Hematopoietic multipotent progenitor cell (in vitro differentiated cells): Measurements from ENCODE around the gene PRPH. TPM values are rescaled to one million over a fixed set of nuclear protein-coding genes. Genes with fewer than 3 reads are reported as not detected.

ENCODE experiments used
- DNase-seq, 3 donors: peaks; one replicate each; pipeline ENCODE4 v3.0.0-alpha.2; 2011 to 2015; ENCODE audit warnings: low read depth in 2 of 3, low spot score in 2 of 3
- total RNA-seq: library from RNA; depleted of rRNA; stranded (reverse); fragments of >200 nt; gene quantifications from one replicate; pipeline ENCODE4 v1.2.3, GENCODE V29; 2012

The PRPH gene
- total RNA-seq, 1 donor = under 0.01 TPM

GRCh38 chr12:49344486-49345050 lies 49.6 kb downstream of the PRPH start:
- DNase-seq = no peak

GRCh38 chr12:49345051-49345824 lies 50.3 kb downstream of the PRPH start:
- no peak for DNase-seq

- DNase-seq = no peak
Measured at GRCh38 chr12:49345825-49346658, 51.1 kb downstream of the PRPH start.

DNA sequence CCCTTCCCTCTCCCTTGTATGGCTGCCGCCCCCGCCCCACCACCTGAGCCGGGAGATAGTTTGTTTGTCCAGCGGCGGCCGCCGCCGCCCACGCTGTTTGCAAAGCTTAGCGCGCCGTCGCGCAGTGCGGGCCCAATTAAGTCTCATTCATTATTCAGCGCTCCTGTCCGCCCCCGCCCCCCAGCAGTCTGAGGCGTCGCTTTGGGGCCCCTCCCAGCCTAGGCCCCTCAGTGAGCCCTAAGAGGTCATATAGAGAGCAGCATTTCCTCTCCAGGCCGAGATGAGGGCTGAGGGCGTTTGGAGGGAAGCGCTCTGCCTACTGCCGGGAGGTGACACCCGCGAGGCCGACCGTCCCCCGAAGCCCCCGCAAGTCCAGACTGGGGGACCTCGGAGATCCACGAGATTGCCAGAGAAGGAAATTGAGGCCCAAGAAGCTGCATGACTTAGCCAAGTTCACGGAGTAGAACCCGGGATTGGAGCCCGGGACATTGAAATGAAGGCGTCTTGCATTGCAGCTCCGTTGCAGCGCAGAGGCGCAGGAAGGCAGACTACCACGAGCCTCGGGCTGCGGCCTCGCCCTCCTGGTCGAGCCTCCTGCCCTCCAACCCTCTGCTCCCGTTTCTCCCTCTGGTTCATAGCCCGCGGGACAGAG lies 51.8 kb downstream of the PRPH start, which contains the start of gene DNAJC22:
TSS of gene DNAJC22 (plus strand) at position 230 of the 652 bp plus-strand sequence. CDS start 1,985 bp downstream, outside the sequence.
- no peak for DNase-seq

GRCh38 chr12:49347311-49348193 lies 52.6 kb downstream of the PRPH start:
- peak in 1 of 3 donors; percentile 79 for DNase-seq

Other genes starting within 250 kb of the PRPH start
- gene KMT2D, start 234.4 kb upstream of the PRPH start, total RNA-seq = 54.7 TPM
- gene RHEBL1, start 225.2 kb upstream of the PRPH start, total RNA-seq = 2.7 TPM
- gene DHH, start 200.3 kb upstream of the PRPH start, total RNA-seq = 0.81 TPM
- 112 TPM for gene LMBR1L, start 184.3 kb upstream of the PRPH start, total RNA-seq
- 1,377 TPM for gene TUBA1B, start 163.8 kb upstream of the PRPH start, total RNA-seq
- 804 TPM for gene TUBA1A, start 106.1 kb upstream of the PRPH start, total RNA-seq
- gene TUBA1C, start 30.1 kb upstream of the PRPH start, total RNA-seq = 257 TPM
- gene TROAP, start 28.1 kb downstream of the PRPH start, total RNA-seq = 2.2 TPM
- gene C1QL4, start 42.0 kb downstream of the PRPH start, total RNA-seq = under 0.01 TPM
- not detected for gene DNAJC22, start 51.7 kb downstream of the PRPH start, total RNA-seq
- 11.0 TPM for gene SPATS2, start 72.3 kb downstream of the PRPH start, total RNA-seq
- 2.2 TPM for gene KCNH3, start 243.9 kb downstream of the PRPH start, total RNA-seq